OCI-LY7 (cell line): ENCODE results near the gene IGFLR1. TPM values are rescaled to one million over a fixed set of nuclear protein-coding genes. Genes with fewer than 3 reads are reported as not detected.

Source experiments
- BruUV-seq: library from RNA; stranded (reverse); fragments of 400-500 nt; replicated peaks from 2 replicates; lab custom pipeline; 2021; lab: Mats Ljungman, UMichigan
- CTCF ChIA-PET: fragments of 300-600 bp; sonication (Branson Sonifier 250); formaldehyde crosslinking; loops from one replicate; lab custom pipeline; 2022; ENCODE audit warnings: antibody characterized with exemption; ENCODE audit not compliant: unreplicated experiment; lab: Charles Lee
- POLR2A ChIA-PET: fragments of 300-600 bp; sonication (Branson Sonifier 250); formaldehyde crosslinking; loops from one replicate; lab custom pipeline; 2022; ENCODE audit warnings: antibody characterized with exemption; lab: Charles Lee
- DNase-seq: peaks from one replicate; pipeline ENCODE4 v3.0.0-alpha.2; 2015; ENCODE audit warnings: low spot score
- H2AFZ ChIP-seq: fragments of 200-600 bp; sonication (generic), shearing (Covaris generic); 2 replicates; pipeline ENCODE4 v1.6.1; 2014; ENCODE audit warnings: mild to moderate bottlenecking, antibody characterized with exemption, low read length, moderate library complexity
- H3K27ac ChIP-seq: fragments of 200-600 bp; sonication (generic); 2 replicates; pipeline ENCODE4 v1.5.1; 2014; ENCODE audit warnings: mixed run types, low read depth, mild to moderate bottlenecking, moderate library complexity, low read length, inconsistent platforms; ENCODE audit not compliant: poor library complexity, severe bottlenecking
- H3K36me3 ChIP-seq: fragments of 200-600 bp; sonication (generic); 2 replicates; pipeline ENCODE4 v1.6.1; 2014; ENCODE audit warnings: mild to moderate bottlenecking, antibody characterized with exemption, low read length, moderate library complexity, mixed read lengths; ENCODE audit not compliant: insufficient read depth
- H3K4me1 ChIP-seq: fragments of 200-600 bp; sonication (generic); 2 replicates; pipeline ENCODE4 v1.5.1; 2014; ENCODE audit warnings: mild to moderate bottlenecking, low read length; ENCODE audit not compliant: insufficient read depth, poor library complexity, severe bottlenecking
- H3K4me2 ChIP-seq: fragments of 200-600 bp; sonication (generic); 2 replicates; pipeline ENCODE4 v1.6.1; 2014; ENCODE audit warnings: mild to moderate bottlenecking, low read length
- H3K4me3 ChIP-seq: fragments of 200-600 bp; sonication (generic); 2 replicates; pipeline ENCODE4 v1.5.1; 2014; ENCODE audit warnings: mild to moderate bottlenecking, low read depth, low read length; ENCODE audit not compliant: poor library complexity, severe bottlenecking
- H3K79me2 ChIP-seq: fragments of 200-600 bp; sonication (generic); 2 replicates; pipeline ENCODE4 v1.6.1; 2016; ENCODE audit warnings: low read depth, mild to moderate bottlenecking, low read length, moderate library complexity, mixed read lengths; ENCODE audit not compliant: insufficient read depth
- H3K9me2 ChIP-seq: fragments of 200-600 bp; sonication (generic); 2 replicates; pipeline ENCODE4 v1.6.1; 2016; ENCODE audit warnings: mild to moderate bottlenecking, low read length, mixed read lengths; ENCODE audit not compliant: insufficient read depth
- H3K9me3 ChIP-seq: fragments of 200-600 bp; sonication (generic); 2 replicates; pipeline ENCODE4 v1.6.1; 2014; ENCODE audit warnings: mild to moderate bottlenecking, mixed run types, low read length, mixed read lengths
- H4K20me1 ChIP-seq: fragments of 200-600 bp; sonication (generic); 2 replicates; pipeline ENCODE4 v1.6.1; 2014; ENCODE audit warnings: mild to moderate bottlenecking, antibody characterized with exemption, low read length, moderate library complexity, mixed read lengths; ENCODE audit not compliant: insufficient read depth
- EZH2phosphoT487 ChIP-seq: fragments of 200-600 bp; sonication (generic); IDR thresholded peaks from 2 replicates; pipeline ENCODE4 v1.6.1; 2018; ENCODE audit warnings: low read depth, borderline replicate concordance, mild to moderate bottlenecking, mixed run types, antibody characterized with exemption, low read length, moderate library complexity, mixed read lengths
- intact Hi-C: fragments of 100-400 bp; cut with micrococcal nuclease; formaldehyde crosslinking; loops from one replicate; pipeline ENCODE4 v1.10.0; 2022; ENCODE audit not compliant: unreplicated experiment
- total RNA-seq, 2 experiments: library from RNA; depleted of rRNA in 1 of 2; stranded (reverse); fragments of >200 nt in 1 of 2; shearing (Covaris generic) in 1 of 2; gene quantifications; 2 replicates each; pipeline ENCODE4 v1.2.3, GENCODE V29; 2014 to 2022
- TF ChIP-seq, protein P1 (sequence below): fragments of 200-600 bp; sonication (generic); conservative IDR thresholded peaks from 2 replicates; pipeline ENCODE4 v1.5.1; 2014; ENCODE audit warnings: mild to moderate bottlenecking, antibody characterized with exemption, low read length, moderate library complexity, mixed read lengths

The IGFLR1 gene
- total RNA-seq, 2 experiments from 2014 or later: 8.5 to 18.3 TPM

DNA sequence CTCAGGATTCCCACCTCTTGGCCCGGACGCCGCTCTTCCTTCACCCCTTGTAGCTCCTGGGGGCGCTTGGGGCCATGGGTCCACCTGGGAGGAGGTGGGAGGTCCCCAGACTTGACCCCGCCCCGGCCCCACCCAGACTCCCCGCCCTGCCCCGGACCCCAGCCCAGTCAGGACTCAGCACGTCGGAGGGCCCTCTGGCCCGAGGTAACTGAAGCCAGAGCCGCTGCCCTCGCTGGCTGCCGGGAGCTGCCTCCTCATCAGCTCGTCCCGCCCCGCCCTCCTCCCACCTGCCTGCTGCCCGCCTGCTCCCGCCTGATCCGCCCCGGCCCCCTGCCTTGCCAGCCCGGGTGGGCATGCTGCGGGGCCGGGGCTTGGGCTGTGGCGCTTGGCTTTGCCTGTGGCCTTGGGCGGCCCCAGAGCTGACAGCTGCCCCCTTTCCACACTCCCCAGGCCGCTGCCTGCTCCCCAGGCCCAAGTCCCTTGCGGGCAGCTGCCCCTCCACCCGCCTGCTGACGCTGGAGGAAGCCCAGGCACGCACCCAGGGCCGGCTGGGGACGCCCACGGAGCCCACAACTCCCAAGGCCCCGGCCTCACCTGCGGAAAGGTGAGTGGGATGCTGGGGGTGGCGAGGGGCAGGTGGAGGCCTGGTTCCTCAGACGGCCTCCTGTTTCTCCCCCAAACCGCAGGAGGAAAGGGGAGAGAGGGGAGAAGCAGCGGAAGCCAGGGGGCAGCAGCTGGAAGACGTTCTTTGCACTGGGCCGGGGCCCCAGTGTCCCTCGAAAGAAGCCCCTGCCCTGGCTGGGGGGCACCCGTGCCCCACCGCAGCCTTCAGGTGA is 42.5 kb upstream of the IGFLR1 start:
- no TSS peak for BruUV-seq
- Histone ChIP-seq H3K79me2 (no peaks in the 10 kb centered on the region), H3K4me2 (no peak overlapping the region), H3K9me3 (no peaks in the 10 kb centered on the region), H3K36me3 (peaks cover 5% of the 10 kb centered on the region; the same call in 1 of the 2 replicates), H3K9me2 (no peaks in the 10 kb centered on the region), H3K4me1 (no peaks in the 10 kb centered on the region), H3K4me3 (no peak overlapping the region), H4K20me1 (no peaks in the 10 kb centered on the region), H2AFZ (no peak overlapping the region), H3K27ac (no peak overlapping the region)
- intact Hi-C loops: no loop called here
- no peak for DNase-seq
- CTCF ChIA-PET: interaction anchor here (0.6 kb wide), 1 partner anchor 8 kb away, joined by 7 read pairs; no protein-coding TSS in a partner anchor
- no peak for TF ChIP-seq EZH2phosphoT487
- TF ChIP-seq, protein P1, sequence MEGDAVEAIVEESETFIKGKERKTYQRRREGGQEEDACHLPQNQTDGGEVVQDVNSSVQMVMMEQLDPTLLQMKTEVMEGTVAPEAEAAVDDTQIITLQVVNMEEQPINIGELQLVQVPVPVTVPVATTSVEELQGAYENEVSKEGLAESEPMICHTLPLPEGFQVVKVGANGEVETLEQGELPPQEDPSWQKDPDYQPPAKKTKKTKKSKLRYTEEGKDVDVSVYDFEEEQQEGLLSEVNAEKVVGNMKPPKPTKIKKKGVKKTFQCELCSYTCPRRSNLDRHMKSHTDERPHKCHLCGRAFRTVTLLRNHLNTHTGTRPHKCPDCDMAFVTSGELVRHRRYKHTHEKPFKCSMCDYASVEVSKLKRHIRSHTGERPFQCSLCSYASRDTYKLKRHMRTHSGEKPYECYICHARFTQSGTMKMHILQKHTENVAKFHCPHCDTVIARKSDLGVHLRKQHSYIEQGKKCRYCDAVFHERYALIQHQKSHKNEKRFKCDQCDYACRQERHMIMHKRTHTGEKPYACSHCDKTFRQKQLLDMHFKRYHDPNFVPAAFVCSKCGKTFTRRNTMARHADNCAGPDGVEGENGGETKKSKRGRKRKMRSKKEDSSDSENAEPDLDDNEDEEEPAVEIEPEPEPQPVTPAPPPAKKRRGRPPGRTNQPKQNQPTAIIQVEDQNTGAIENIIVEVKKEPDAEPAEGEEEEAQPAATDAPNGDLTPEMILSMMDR: no peak
- POLR2A ChIA-PET: no interaction called here

DNA sequence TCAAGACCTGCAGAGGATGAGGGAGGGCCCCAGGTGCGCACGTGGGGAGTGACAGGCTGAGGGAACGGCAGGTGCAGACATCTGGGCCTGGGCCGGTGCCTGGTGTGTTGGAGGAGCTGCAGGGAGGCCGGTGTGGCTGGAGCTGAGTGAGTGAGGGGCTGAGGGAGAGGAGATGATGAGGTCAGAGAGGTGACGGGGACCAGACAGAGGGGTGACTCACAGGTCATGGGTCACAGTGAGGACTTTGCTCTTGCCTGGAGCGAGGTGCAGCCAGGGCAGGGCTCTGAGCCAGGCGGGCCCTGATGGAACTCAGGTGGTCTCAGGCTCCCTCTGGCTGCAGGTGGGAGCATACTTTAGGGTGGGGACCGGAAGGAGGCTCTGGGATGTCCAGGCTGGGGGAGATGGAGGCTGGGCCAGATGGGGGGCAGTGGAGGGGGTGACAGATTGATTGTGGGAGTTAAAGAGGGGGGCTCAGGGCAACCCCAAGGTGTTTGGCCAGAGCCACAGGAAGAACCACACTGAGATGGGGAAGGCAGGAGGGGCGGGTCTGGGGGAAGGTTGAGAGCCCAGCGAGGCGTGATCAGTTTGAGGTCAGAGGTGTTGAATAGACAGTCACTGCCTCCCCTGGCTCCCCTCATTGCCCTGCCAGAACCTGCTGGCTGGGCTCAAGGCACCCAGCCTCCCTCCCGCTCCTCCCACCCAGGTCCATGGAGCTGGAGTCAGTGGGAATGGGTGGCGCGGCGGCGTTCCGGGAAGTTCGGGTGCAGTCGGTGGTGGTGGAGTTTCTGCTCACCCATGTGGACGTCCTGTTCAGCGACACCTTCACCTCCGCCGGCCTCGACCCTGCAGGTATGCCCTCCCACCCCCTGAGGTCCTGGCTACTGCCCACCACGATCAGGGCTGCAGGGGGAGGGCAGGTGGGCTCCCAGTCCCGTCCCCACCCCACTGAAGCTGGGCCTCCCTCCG is 41.5 kb upstream of the IGFLR1 start:
- Histone ChIP-seq H3K79me2 (no peaks in the 10 kb centered on the region), H3K9me2 (no peaks in the 10 kb centered on the region), H4K20me1 (no peaks in the 10 kb centered on the region), H3K4me1 (no peaks in the 10 kb centered on the region), H3K4me2 (no peak overlapping the region), H3K4me3 (no peak overlapping the region), H3K27ac (no peak overlapping the region), H3K36me3 (peaks cover 5% of the 10 kb centered on the region; the same call in 1 of the 2 replicates), H3K9me3 (no peaks in the 10 kb centered on the region), H2AFZ (no peak overlapping the region)
- ChIA-PET POLR2A (no interaction called here), CTCF (no interaction called here)
- BruUV-seq: no TSS peak
- no peak for DNase-seq
- intact Hi-C loops: no loop called here
- no peak for TF ChIP-seq EZH2phosphoT487
- TF ChIP-seq, protein P1: no peak
